ENCODE data around the gene GZMM.

The GZMM gene

DNA sequence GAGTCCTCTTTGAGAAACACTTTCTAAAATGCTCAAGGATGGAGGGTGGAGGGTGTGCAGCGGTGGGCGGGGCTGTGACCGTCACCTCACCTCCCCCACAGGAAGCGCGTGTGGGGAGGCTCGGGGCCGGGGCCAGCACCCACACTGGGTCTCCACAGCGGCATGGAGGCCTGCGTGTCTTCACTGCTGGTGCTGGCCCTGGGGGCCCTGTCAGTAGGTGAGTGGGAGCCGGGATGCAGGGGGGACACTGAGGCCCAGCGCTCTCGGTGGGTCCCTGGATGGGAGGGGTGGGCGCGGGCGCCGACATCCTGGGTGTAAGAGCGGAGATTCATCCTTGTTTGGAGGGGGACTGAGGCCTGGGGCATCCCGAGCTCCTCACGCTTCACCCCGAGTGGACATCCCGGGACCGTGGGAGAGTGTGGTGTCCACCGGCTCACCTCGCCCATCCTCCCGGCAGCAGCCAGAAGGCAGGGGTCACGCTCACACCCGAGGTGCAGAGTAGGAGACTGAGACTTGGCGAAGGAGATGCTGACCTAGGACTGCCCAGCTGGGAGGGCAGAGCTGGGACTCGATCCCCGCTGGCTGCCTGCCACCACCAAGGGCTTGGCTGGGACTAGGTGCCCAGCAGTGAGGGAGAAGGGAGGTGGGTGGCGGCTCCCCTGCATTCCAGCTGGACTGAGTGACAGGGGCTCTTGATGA, at the start of gene GZMM:
GZMM (plus strand) TSS at position 144 of the 699 bp plus-strand sequence; CDS start at position 163, 19 bp downstream.
- DNase-seq: no peak

GRCh38 chr19:494171-495080, 49.4 kb upstream of the GZMM start:
- DNase-seq: no peak

DNA sequence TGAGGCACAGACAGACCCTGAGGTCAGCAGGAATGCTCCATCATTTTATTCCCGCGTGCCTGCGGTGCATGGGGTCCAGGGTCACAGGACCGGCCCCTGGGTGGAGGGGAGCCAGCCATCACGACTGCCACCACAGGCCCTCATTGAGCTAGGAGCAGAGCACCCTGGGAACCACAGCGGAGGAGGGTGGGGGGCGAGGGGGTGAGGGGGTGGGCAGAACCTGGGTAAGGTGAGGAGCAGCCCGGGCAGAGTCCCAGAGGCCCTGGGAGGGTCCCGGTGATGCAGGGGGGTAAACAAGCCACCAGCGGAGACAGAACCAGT, 48.8 kb upstream of the GZMM start:
- DNase-seq: no peak

GRCh38 chr19:495402-496111, 48.3 kb upstream of the GZMM start:
- no peak for DNase-seq

GRCh38 chr19:496112-496665, 47.7 kb upstream of the GZMM start, which contains the start of gene MADCAM1:
MADCAM1 (plus strand) TSS chr19:496486; CDS start chr19:496500, 14 bp downstream.
- DNase-seq: no peak

- no peak for DNase-seq
Measured at GRCh38 chr19:496986-497385, 46.9 kb upstream of the GZMM start.

DNA sequence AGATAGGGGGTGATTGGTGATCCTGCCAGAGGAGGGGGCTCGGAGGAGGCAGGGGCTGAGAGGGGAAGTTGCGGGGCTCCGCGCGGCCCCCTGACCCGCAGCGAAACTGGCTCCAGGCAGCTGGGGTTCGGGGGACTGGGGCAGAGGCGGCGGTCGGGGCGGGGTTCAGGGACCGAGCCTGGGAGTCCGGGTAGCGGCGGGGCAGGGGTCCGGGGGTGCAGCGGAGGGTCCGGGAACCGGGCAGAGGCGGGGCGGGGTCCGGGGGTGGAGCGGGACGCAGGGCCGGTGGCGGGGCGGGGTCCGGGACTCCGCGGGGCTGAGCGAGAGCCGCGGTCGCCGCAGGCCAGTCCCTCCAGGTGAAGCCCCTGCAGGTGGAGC, 46.4 kb upstream of the GZMM start:
- DNase-seq: no peak

DNA sequence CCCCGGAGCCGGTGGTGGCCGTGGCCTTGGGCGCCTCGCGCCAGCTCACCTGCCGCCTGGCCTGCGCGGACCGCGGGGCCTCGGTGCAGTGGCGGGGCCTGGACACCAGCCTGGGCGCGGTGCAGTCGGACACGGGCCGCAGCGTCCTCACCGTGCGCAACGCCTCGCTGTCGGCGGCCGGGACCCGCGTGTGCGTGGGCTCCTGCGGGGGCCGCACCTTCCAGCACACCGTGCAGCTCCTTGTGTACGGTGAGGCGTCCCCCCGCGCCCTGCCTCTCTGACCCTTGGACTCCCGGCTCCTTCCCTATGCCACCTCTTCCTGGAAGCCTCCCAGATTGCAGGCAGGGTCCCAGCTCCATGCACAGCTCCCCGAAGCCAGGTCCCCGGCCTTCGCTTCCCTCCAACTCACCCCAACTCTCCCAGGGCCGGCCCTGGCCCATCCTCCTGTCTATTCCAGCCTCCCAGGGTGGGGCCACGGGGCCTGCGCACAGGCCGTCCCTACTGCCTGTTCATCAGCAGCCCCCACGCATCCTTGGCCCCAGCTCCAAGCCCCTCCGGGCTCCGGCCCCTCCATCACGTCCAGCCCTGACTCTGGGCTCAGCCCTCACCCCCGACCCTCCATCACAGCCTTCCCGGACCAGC, 45.9 kb upstream of the GZMM start:
- no peak for DNase-seq

DNA sequence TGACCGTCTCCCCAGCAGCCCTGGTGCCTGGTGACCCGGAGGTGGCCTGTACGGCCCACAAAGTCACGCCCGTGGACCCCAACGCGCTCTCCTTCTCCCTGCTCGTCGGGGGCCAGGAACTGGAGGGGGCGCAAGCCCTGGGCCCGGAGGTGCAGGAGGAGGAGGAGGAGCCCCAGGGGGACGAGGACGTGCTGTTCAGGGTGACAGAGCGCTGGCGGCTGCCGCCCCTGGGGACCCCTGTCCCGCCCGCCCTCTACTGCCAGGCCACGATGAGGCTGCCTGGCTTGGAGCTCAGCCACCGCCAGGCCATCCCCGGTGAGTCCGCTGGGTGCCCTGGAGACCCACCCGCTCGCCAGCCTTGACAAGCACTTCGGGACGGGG, 45.4 kb upstream of the GZMM start:
- no peak for DNase-seq

DNA sequence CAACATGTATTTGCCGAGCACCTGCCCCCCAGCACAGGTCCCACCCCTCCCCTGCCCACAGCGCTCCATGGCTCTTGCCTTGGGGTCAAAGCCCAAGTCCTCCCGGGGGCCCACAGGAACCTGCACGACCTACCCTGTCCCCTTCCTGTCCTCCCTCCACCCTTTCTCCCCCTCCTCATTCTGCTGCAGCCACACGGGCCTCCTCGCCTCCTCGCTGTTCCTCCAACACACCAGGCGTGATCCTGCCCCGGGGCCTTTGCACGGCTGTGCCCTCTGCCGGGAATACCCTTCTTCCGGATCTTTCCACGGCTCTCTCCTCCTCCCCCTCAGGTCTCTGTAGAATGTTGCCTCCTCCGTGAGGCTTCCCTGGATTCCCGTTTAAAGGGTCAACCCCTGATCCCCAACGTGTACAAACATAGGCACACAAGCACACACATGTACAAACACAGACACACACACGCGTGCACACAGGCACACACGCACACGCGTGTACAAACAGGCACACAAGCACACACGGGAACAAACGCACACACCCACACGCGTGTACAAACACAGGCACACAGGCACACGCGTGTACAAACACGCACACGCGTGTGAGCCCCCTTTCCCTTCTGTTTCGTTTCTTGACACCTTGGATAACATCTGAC, 44.8 kb upstream of the GZMM start:
- no peak for DNase-seq

GRCh38 chr19:501646-502045, 42.2 kb upstream of the GZMM start:
- DNase-seq: no peak

DNA sequence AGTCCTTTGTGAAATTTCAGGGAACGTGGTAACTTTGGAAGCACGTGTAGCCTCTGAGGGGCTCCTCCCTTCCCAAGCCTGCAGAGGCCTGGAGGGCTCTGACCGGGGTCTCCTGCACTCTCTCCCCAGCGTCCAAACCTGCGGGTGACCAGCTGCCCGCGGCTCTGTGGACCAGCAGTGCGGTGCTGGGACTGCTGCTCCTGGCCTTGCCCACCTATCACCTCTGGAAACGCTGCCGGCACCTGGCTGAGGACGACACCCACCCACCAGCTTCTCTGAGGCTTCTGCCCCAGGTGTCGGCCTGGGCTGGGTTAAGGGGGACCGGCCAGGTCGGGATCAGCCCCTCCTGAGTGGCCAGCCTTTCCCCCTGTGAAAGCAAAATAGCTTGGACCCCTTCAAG, 39.2 kb upstream of the GZMM start:
- no peak for DNase-seq

GRCh38 chr19:506404-507285, 37.2 kb upstream of the GZMM start:
- peak; percentile 82 for DNase-seq

DNA sequence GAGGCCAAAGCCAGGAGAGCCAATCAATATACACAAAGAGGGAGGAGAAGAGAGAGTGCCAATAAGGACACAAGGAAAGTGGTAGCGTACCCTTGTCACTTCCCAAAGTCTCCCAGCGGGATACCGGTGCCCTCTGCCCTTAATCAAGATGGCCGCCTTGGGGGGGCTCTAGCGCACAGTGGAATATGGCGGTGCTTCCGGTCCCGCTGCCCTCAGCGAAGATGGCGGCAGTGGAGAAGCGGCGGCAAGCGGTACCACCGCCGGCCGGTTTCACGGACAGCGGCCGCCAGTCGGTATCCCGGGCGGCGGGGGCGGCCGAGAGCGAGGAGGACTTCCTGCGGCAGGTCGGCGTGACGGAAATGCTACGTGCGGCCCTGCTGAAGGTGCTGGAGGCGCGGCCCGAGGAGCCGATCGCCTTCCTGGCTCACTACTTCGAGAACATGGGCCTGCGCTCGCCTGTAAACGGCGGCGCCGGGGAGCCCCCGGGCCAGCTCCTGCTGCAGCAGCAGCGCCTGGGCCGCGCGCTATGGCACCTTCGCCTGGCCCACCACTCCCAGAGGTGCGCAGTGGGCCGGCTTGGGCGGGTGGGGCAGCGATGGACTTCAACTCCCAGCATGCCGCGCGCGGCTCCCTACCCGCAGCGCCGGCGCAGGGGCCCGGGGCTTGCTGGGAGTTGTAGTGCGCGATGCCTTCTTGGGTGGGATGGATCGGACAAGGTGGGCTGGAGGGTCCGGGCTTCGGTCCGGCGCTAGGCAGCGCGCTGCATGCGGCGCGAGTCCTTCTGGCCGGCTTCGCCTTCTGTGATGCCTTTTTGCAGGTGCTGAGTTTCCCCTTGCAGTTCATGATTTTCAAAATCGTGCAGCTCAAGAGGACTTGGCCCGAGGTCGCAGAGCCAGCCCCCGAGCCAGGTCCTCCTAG, 36.3 kb upstream of the GZMM start, which contains the start of gene TPGS1:
TPGS1 (plus strand) TSS at position 212 of the 918 bp plus-strand sequence; CDS start at position 222, 10 bp downstream.
- peak; percentile 97 for DNase-seq

GRCh38 chr19:508204-509150, 35.4 kb upstream of the GZMM start:
- no peak for DNase-seq

DNA sequence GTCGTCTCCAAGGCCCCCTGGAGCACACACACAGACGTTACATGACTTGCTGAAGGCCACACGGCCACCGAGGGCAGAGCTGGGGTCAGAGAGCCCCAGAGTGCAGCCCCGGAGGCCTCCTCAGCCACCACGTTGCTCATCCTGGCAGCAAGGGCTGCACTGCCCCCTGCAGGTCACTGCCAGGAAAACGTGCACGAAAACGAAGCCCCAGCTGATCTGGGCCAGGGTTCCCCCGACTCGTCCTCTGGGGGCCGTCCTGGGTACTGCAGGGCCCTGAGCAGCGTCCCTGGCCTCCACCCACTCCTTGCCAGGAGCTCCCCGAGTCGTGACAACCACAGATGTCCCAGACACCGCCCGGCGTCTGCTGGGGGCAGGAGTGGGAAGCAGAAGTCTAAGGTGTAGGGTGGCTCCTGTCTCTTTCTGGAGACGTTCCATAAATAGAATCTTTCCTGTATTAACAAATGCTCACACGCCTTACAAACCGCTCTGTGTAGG, 33.2 kb upstream of the GZMM start:
- peak; percentile 59 for DNase-seq

GRCh38 chr19:511101-511851, 32.6 kb upstream of the GZMM start:
- peak; percentile 97 for DNase-seq
